Sigmoid colon (tissue), 4 donors: ENCODE data around the gene JMJD4.

Source experiments
- CTCF ChIP-seq, 4 experiments: fragments of 450-650 bp in 3 of 4; fragments of 200-600 bp in 1 of 4; IDR thresholded peaks; one replicate each; pipeline ENCODE4 v1.5.1; 2016 to 2019; ENCODE audit warnings: antibody characterized with exemption in 4 of 4, mild to moderate bottlenecking in 3 of 4, moderate library complexity in 2 of 4
- POLR2AphosphoS5 ChIP-seq, 4 donors: sonication (generic); formaldehyde crosslinking; IDR thresholded peaks; one replicate each; pipeline ENCODE4 v1.6.1; 2017; ENCODE audit warnings: antibody characterized with exemption in 4 of 4

GRCh38 chr1:227731696-227732585, 3.2 kb downstream of the JMJD4 start:
- no peak for TF ChIP-seq POLR2AphosphoS5 (IDR thresholded peaks at IDR 0.05)
- no peak for TF ChIP-seq CTCF (IDR thresholded peaks at IDR 0.05)
